ENCODE data around the gene GAB4.
"Not testable (repeated sequence)": the region's sequence is repeated elsewhere in the genome, so short reads cannot be mapped to it uniquely, and the experiment has no call there.

The GAB4 gene

GRCh38 chr22:17007852-17008731 is at the start of gene GAB4:
Gene GAB4 (minus strand): TSS chr22:17008222. CDS start chr22:17008114, 108 bp downstream.
- DNase-seq = no peak
- intact Hi-C loops (cut with DNase I) = no loop called here

DNA sequence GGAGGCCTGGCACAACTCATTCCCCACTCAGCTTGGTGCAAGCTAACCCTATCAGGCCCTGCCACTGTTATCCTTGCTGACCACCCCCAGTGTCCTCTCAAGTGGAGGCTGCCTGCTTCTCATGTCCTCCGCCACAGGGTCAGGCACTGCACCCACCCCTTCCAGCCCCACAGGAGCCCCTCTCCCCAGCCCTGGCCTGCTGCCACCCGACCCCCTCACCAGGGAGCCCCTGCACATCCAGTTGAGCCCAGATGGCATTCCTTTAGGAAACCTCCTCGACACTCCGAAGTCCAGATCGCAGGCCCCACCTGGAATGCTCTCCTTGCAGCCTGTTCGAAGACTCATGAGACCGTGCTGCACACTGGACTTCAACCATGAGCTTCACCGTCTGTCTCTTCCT is 48.8 kb upstream of the GAB4 start:
- DNase-seq = peak in 2 of 42 donors; percentile 34
- intact Hi-C loops (cut with DNase I) = loop anchor here (10.0 kb wide), 1 partner anchor 122 kb away; no protein-coding TSS in a partner anchor

GRCh38 chr22:17056058-17056457 is 48.0 kb upstream of the GAB4 start:
- intact Hi-C loops (cut with DNase I) = loop anchor here (10.0 kb wide), 1 partner anchor 121 kb away; no protein-coding TSS in a partner anchor
- peak in 1 of 42 donors; percentile 10 for DNase-seq

- DNase-seq = no peak
- intact Hi-C loops (cut with DNase I) = no loop called here
Observed at GRCh38 chr22:17047656-17048055, 39.6 kb upstream of the GAB4 start.

GRCh38 chr22:17046566-17047348 is 38.7 kb upstream of the GAB4 start:
- DNase-seq = no peak
- intact Hi-C loops (cut with DNase I) = no loop called here

- intact Hi-C loops (cut with DNase I) = no loop called here
- no peak for DNase-seq
Observed at GRCh38 chr22:17043521-17043920, 35.5 kb upstream of the GAB4 start.

DNA sequence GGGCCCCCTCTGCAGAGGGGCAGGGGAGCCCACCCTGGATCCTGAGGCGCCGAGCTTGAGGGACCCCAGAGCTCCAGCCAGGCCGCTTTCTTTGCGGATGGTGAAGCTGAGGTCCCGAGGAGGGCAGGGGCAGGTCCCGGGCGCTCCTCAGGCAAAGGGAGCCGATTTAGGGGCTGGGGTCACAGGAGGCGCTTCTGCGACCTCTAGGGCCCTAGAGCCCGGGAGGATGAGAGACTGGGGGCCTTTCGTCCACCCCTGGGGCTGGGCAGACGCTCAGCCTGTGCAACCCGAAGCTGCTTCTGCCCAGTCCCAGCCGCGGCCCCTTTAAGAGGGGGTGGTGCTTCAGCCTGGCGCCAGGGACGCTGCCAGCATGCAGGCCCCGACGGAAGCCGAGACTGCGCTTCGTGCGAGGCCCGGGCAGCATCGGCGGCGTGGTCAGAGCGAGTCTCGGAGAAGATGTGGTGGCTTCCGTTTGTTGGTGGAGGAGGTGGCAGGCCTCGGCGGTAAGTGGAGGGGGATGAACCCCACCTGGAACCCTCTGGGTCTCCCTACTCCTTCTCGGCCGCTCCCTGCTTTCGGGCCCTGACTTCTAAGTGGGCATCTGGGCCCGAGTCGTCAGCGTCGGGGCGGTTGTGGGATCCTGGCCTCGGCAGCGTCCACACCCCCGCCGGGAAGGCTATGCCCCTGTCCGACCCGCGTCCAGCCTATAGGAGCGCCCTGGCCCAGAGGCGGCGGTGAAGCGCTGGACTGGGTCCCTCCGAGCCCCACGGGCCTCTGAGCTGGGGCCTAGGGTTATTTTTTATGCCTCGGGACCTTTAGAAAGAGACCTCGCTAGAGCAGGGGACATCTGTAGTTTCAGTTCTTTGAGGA is 29.1 kb upstream of the GAB4 start:
- peak in 30 of 42 donors; percentile 24 to 72 (median 39) for DNase-seq
- intact Hi-C loops (cut with DNase I) = not testable (repeated sequence)

- intact Hi-C loops (cut with DNase I) = not testable (repeated sequence)
- peak in 41 of 42 donors; percentile 34 to 80 (median 67) for DNase-seq
Observed at GRCh38 chr22:17035976-17036841, 28.2 kb upstream of the GAB4 start.

GRCh38 chr22:17035246-17035645 is 27.2 kb upstream of the GAB4 start:
- intact Hi-C loops (cut with DNase I) = no loop called here
- DNase-seq = peak in 6 of 42 donors; percentile 23 to 39 (median 30)

DNA sequence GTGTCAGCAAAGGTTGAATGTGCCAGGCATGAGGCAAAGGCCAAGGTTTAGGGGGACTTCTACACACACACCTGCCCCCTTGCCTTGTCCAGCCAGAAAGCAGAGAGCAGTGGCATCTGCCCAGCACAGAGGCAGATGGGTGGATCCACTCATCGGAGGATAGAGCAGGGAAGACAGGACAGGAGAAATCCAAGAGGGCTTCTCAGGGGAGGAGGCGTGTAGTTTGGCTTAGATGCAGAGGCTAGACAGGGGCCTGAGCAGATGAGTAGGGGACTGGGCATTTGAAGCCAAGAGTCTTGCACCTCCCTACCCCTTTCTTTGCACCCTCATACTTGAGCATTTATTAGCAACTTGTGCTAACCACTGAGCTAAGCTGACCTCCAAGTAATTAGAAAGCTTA is 26.5 kb upstream of the GAB4 start:
- DNase-seq; intact Hi-C loops (cut with DNase I): not testable (repeated sequence)

GRCh38 chr22:17032277-17032676 is 24.3 kb upstream of the GAB4 start:
- peak in 3 of 42 donors; percentile 25 to 58 (median 28) for DNase-seq

DNA sequence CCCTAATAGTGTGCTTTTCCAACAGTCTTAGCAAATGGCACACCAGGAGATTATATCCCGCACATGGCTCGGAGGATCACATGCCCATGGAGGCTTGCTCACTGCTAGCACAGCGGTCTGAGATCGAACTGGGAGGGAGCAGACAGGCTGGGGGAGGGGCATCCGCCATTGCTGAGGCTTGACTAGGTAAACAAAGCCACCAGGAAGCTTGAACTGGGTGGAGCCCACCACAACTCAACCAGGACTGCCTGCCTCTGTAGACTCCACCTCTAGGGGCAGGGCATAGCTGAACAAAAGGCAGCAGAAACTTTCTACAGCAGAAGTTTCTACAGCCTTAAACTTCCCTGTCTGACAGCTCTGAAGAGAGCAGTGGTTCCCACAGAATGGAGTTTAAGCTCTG is 16.4 kb upstream of the GAB4 start:
- DNase-seq; intact Hi-C loops (cut with DNase I): not testable (repeated sequence)

More at GRCh38 chr22:17032277-17032676, 24.3 kb upstream of the GAB4 start:
- intact Hi-C loops (cut with DNase I) = not testable (repeated sequence)

GRCh38 chr22:17015552-17015951 is 7.5 kb upstream of the GAB4 start:
- DNase-seq; intact Hi-C loops (cut with DNase I): not testable (repeated sequence)

DNA sequence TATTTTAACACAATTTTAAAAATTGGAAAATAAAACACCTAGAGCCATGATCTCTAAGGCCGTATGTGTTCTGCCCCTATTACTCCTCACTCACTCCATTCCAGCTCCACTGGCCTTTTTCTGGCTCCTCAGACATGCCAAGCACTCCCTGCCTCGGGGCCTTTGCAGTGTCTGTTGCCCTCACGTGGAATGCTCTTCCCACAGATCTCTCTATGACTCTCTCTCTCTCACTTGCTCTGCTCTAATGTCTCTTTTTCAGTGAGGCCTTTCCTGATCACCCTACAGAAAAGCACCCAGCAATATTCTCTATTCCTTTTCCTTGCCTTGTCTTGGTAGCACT is 6.0 kb upstream of the GAB4 start:
- intact Hi-C loops (cut with DNase I) = not testable (repeated sequence)
- peak in 1 of 42 donors; percentile 56 for DNase-seq

DNA sequence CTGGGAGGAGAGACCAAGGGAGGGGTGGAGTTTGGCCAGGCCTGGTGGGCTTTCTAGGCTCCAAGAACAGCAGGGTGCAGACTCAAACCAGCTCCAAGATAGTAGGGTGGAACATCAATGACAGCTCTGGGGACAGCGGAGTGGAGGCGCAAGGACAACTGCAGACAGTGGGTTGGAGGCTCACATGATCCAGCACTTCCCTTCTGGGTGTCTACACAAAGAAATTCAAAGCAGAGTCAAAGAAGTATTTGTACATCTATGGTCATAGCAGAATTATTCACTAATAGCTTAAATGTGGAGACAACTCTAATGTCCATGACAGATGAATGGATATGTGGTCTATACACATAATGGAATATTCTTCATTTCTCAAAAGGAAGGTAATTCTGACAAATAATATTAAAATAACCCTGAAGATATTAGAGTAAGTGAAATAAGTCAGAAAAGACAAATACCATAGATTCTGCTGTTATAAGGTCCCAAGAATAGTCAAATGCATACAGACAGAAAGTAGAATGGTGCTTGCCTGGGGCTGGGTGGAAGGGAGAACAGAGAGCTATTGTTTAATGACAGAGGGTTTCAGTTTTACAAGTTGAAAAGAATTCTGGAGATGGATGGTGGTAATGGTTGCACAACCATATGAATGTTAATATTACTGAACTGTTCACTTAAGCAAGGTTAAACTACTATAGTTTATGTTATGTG is 5.5 kb upstream of the GAB4 start:
- peak in 9 of 42 donors; percentile 18 to 55 (median 38) for DNase-seq
- intact Hi-C loops (cut with DNase I) = no loop called here

DNA sequence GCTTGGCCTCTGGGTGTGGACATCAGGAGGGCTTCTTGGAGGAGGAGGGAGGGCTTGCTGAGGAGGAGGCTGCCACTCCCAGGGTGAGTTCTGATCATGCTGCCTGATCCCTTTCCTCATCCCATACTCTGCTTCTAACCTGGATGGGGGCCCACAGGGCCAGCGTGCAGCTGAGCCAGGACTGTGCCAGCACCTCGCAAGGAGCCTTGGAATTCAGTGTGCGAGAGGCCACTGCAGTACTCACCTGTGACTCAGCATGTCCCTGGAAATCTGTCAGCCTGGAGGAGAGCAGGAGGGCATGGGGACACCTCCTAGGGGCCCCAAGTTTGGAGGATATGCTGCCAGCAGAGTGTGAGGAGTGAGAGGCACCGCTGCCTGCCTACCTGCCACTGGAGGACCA is 4.2 kb upstream of the GAB4 start:
- DNase-seq = no peak
- intact Hi-C loops (cut with DNase I) = no loop called here

GRCh38 chr22:17009640-17010291 is 1.7 kb upstream of the GAB4 start:
- intact Hi-C loops (cut with DNase I) = no loop called here
- DNase-seq = no peak

All from head of caudate nucleus (tissue), 42 donors.